ENCODE data around the gene PDE1A. TPM values are rescaled to one million over a fixed set of nuclear protein-coding genes. Genes with fewer than 3 reads are reported as not detected.

The PDE1A gene
- total and polyA plus RNA-seq, 9 donors = 7.3 to 13.8 (median 10.7) TPM

DNA sequence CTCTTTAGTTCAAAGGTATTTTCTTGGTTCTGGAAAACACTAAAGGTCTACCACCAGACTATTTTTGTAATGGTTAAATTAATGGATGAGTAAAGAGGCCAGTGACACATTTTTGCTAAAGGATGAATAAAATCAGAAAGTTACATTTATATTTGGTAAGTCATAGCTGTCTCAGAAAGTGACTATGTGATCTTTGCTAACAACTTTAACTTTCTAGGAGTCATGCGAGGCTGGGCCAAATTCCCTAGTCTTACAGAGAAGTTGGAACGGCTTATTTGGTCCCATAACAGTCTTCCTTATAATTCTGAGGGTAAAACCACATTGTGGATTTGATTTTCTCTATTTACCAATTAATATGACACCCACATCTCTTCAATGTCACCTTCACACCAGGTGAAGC, 198.1 kb downstream of the PDE1A start:
- no peak for DNase-seq
- Histone ChIP-seq H3K36me3 (ENCODE audit: control insufficient read depth, insufficient read depth, low read length) (no peaks in the 10 kb centered on the region), H3K27ac (ENCODE audit: low read length) (no peak overlapping the region), H3K9me3 (replicated peaks; ENCODE audit: control insufficient read depth, low read depth, low read length) (no peaks in the 10 kb centered on the region), H3K4me1 (ENCODE audit: control insufficient read depth, insufficient read depth, low read length) (no peaks in the 10 kb centered on the region), H3K4me3 (ENCODE audit: low read length) (no peak overlapping the region), H3K27me3 (ENCODE audit: control insufficient read depth, insufficient read depth, low read length) (no peaks in the 10 kb centered on the region)
- WGBS (ENCODE audit: insufficient coverage) = no CpG with 5 or more reads among the region's 2 CpGs

DNA sequence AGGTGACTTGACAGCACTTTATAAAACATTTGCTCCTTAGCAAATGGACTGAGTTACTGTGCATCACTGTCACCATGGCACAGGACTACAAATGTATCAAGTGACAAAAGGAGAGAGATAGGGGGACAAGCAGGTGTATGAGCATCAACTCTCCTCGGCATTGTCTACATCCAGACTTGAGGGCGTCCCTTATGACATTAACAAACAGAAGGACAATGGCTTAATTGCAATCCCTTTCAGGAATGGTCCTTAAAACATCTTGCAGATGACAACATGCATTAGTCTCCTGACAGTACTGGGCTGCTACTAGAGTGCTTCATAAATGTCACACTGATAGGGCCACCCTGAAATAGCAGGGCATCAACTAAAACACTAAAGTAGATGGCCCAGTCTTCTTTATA, 198.8 kb downstream of the PDE1A start:
- no peaks in the 10 kb centered on the region for H3K36me3 ChIP-seq (ENCODE audit: control insufficient read depth, insufficient read depth, low read length)
- no peaks in the 10 kb centered on the region for H3K27me3 ChIP-seq (ENCODE audit: control insufficient read depth, insufficient read depth, low read length)
- no peak overlapping the region for H3K27ac ChIP-seq (ENCODE audit: low read length)
- 60% methylated on average over 1 of the region's 2 CpGs for WGBS (ENCODE audit: insufficient coverage)
- no peak overlapping the region for H3K4me3 ChIP-seq (ENCODE audit: low read length)
- DNase-seq = no peak
- H3K4me1 ChIP-seq (ENCODE audit: control insufficient read depth, insufficient read depth, low read length) = no peaks in the 10 kb centered on the region
- H3K9me3 ChIP-seq (replicated peaks; ENCODE audit: control insufficient read depth, low read depth, low read length) = no peaks in the 10 kb centered on the region

DNA sequence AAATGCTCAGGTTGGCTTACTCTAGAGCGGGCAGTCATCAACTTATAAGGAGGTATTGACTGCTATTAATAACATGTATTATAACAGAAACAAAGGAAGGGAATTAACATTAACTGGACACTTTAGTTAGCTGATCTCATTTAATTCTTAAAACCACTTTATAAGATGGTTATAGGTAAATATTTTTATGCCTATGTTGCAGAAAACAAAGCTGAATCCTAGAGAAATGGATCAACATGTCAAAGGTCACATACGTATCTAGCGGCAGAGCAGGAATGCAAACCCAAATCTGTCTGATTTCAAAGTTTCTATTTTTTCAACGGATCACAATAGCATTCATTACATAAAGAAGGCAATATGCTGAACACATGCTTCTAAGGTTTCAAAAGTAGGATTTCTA, 200.0 kb downstream of the PDE1A start:
- no peak for DNase-seq
- Histone ChIP-seq H3K9me3 (replicated peaks; ENCODE audit: control insufficient read depth, low read depth, low read length) (no peaks in the 10 kb centered on the region), H3K27ac (ENCODE audit: low read length) (no peak overlapping the region), H3K4me3 (ENCODE audit: low read length) (no peak overlapping the region), H3K27me3 (ENCODE audit: control insufficient read depth, insufficient read depth, low read length) (no peaks in the 10 kb centered on the region), H3K36me3 (ENCODE audit: control insufficient read depth, insufficient read depth, low read length) (no peaks in the 10 kb centered on the region), H3K4me1 (ENCODE audit: control insufficient read depth, insufficient read depth, low read length) (no peaks in the 10 kb centered on the region)
- WGBS (ENCODE audit: insufficient coverage) = no CpG with 5 or more reads among the region's 4 CpGs

DNA sequence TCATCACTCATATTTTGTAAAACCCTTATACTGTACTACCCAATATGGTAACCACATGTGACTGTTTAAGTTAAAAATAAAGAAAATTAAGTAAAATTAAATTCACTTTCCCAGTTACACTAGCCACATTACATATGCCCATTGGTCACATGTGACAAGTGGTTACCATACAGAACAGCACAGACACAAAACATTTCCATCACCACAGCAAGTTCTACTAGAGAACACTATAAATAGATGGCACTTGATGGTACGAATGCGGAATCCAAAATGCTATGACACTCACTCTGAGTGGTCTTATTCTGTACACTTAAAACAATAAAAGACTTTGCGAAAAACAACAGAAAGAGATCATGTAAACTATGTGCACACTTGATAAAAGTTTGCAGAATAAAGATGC, 202.2 kb downstream of the PDE1A start:
- Histone ChIP-seq H3K4me3 (ENCODE audit: low read length) (no peak overlapping the region), H3K36me3 (ENCODE audit: control insufficient read depth, insufficient read depth, low read length) (no peaks in the 10 kb centered on the region), H3K27ac (ENCODE audit: low read length) (no peak overlapping the region), H3K27me3 (ENCODE audit: control insufficient read depth, insufficient read depth, low read length) (no peaks in the 10 kb centered on the region), H3K4me1 (ENCODE audit: control insufficient read depth, insufficient read depth, low read length) (no peaks in the 10 kb centered on the region), H3K9me3 (replicated peaks; ENCODE audit: control insufficient read depth, low read depth, low read length) (no peaks in the 10 kb centered on the region)
- DNase-seq = no peak
- no CpG with 5 or more reads among the region's 3 CpGs for WGBS (ENCODE audit: insufficient coverage)

DNA sequence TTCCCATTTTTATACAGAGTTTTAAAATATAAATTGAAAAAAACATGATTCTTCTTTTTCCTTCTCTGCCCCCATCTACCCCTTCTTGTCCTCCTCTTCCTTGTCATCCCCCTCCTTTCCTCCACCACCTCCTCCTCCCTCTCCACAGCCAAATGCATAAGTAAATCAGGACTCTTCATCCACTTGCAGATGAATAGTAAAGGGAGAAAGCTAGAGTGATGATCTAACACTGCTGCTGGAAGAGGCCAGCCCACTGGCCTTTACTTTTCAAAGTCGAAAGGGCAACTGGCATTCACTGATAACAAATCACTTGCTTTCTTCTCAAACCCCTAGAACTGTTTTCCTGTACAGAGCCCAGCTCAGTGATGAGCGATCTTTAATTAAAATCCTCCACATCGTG, 205.8 kb downstream of the PDE1A start:
- H3K9me3 ChIP-seq (replicated peaks; ENCODE audit: control insufficient read depth, low read depth, low read length) = no peaks in the 10 kb centered on the region
- no peak overlapping the region for H3K27ac ChIP-seq (ENCODE audit: low read length)
- H3K4me3 ChIP-seq (ENCODE audit: low read length) = no peak overlapping the region
- no peak for DNase-seq
- H3K4me1 ChIP-seq (ENCODE audit: control insufficient read depth, insufficient read depth, low read length) = no peaks in the 10 kb centered on the region
- 38% methylated on average over 1 of the region's 3 CpGs for whole genome bisulfite sequencing (ENCODE audit: insufficient coverage)
- no peaks in the 10 kb centered on the region for H3K27me3 ChIP-seq (ENCODE audit: control insufficient read depth, insufficient read depth, low read length)
- H3K36me3 ChIP-seq (ENCODE audit: control insufficient read depth, insufficient read depth, low read length) = no peaks in the 10 kb centered on the region

DNA sequence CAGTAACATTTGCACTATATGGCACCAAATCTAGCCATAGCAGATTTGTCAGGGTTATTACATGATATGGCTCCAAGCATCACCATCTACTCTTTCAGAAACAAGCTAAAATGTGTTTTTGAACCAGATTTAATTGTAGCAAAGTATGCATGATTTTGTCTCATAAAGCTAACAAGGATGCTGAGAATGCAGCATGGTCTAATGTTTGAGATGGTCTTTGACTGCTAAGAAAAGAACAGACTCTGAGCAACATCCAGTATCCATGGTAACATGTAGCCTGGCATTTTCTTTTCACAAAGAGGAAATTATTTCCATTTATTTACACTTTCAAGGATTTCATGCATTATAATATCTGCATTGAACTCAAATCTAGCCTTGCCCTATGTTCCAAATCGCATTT, 206.5 kb downstream of the PDE1A start:
- Histone ChIP-seq H3K27me3 (ENCODE audit: control insufficient read depth, insufficient read depth, low read length) (no peaks in the 10 kb centered on the region), H3K9me3 (replicated peaks; ENCODE audit: control insufficient read depth, low read depth, low read length) (no peaks in the 10 kb centered on the region), H3K4me1 (ENCODE audit: control insufficient read depth, insufficient read depth, low read length) (no peaks in the 10 kb centered on the region), H3K36me3 (ENCODE audit: control insufficient read depth, insufficient read depth, low read length) (no peaks in the 10 kb centered on the region), H3K4me3 (ENCODE audit: low read length) (no peak overlapping the region), H3K27ac (ENCODE audit: low read length) (no peak overlapping the region)
- no CpG with 5 or more reads among the region's 1 CpG for WGBS (ENCODE audit: insufficient coverage)
- peak; percentile 11 for DNase-seq

DNA sequence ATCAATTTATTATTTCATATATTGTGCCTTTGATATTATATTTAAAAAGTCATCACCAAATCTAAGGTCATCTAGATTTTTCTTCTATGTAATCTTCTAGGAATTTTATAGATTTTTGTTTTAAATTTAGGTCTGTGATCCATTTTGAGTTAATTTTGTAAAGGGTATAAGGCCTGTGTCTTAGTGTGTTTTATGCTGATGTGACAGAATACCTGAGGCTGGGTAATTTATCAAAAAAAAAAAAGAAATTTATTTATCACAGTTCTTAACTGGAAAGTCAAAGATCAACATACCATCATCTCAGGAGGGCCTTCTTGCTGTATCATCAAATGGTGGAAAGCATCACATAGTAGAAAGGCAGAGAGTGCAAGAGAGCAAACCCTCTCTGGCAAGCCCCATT, 216.2 kb downstream of the PDE1A start:
- no peak for DNase-seq
- Histone ChIP-seq H3K4me3 (ENCODE audit: low read length) (no peak overlapping the region), H3K9me3 (replicated peaks; ENCODE audit: control insufficient read depth, low read depth, low read length) (no peaks in the 10 kb centered on the region), H3K27me3 (ENCODE audit: control insufficient read depth, insufficient read depth, low read length) (no peaks in the 10 kb centered on the region), H3K36me3 (ENCODE audit: control insufficient read depth, insufficient read depth, low read length) (no peaks in the 10 kb centered on the region), H3K27ac (ENCODE audit: low read length) (no peak overlapping the region), H3K4me1 (ENCODE audit: control insufficient read depth, insufficient read depth, low read length) (no peaks in the 10 kb centered on the region)

DNA sequence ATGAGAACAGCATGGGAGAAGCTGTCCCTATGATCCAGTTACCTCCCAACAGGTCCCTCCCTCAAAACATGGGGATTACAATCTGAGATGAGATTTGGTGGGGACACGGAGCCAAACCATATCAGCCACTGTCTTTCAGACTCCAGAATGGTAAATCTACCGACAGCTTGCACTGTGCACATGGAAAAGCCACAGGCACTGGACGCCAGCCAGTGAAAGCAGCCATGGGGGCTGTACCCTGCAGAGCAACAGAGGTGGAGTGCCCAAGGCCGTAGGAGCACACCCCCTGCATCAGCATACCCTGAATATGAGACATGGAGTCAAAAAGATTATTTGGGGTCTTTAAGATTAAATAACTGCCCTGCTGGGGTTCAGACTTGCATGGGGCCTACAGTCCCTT, 218.4 kb downstream of the PDE1A start:
- DNase-seq = no peak
- H3K27me3 ChIP-seq (ENCODE audit: control insufficient read depth, insufficient read depth, low read length) = no peaks in the 10 kb centered on the region
- no peaks in the 10 kb centered on the region for H3K9me3 ChIP-seq (replicated peaks; ENCODE audit: control insufficient read depth, low read depth, low read length)
- H3K27ac ChIP-seq (ENCODE audit: low read length) = no peak overlapping the region
- no peaks in the 10 kb centered on the region for H3K36me3 ChIP-seq (ENCODE audit: control insufficient read depth, insufficient read depth, low read length)
- H3K4me1 ChIP-seq (ENCODE audit: control insufficient read depth, insufficient read depth, low read length) = no peaks in the 10 kb centered on the region
- no peak overlapping the region for H3K4me3 ChIP-seq (ENCODE audit: low read length)
- WGBS (ENCODE audit: insufficient coverage) = 93% methylated on average over 3 of the region's 4 CpGs

DNA sequence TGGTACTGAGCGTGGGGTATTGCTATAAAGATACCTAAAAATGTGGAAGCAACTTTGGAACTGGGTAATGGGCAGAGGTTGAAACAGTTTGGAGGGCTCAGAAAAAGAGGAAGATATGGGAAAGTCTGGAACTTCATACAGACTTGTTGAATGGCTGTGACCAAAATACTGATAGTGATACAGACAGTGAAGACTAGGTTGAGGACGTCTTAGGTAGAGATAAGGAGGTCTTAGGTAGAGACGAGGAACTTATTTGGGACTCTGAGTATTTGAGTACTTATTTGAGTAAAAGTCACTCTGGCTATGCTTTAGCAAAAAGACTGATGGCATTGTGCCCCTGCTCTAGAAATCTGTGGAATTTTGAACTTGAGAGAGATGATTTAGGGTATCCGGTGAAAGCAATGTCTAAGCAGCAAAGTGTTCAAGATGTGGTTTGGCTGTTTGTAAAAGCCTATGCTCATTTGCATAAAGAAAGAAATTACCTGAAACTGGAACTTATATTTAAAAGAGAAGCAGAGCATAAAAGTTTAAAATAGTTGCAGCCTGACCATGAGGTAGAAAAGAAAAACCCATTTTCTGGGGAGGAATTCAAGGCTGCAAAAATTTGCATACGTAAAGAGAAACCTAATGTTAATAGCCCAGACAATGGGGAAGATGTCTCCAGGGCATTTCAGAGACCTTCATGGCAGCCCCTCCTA, 219.6 kb downstream of the PDE1A start:
- H3K4me1 ChIP-seq (ENCODE audit: control insufficient read depth, insufficient read depth, low read length) = no peaks in the 10 kb centered on the region
- no peak for DNase-seq
- no peak overlapping the region for H3K4me3 ChIP-seq (ENCODE audit: low read length)
- H3K36me3 ChIP-seq (ENCODE audit: control insufficient read depth, insufficient read depth, low read length) = no peaks in the 10 kb centered on the region
- WGBS (ENCODE audit: insufficient coverage) = 90% methylated on average over 5 of the region's 5 CpGs
- H3K9me3 ChIP-seq (replicated peaks; ENCODE audit: control insufficient read depth, low read depth, low read length) = no peaks in the 10 kb centered on the region
- H3K27me3 ChIP-seq (ENCODE audit: control insufficient read depth, insufficient read depth, low read length) = no peaks in the 10 kb centered on the region
- no peak overlapping the region for H3K27ac ChIP-seq (ENCODE audit: low read length)

DNA sequence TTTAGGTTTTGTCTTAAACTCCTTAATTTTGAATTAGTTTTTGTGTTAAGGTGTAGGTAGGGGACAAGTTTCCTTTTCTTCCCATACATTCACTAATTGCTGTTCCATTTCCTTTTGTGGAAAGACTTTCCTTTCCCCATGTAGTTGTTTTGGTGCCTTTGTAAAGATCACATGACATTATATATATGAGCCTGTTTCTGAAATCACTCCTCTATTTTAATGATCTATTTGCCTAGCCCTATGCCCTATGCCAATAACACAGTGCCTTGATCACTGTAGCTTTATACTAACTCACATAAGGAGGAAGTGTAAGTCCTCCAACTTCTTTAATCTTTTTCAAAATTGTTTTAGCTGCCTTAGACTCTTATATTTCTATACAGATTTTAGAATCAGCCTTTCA, 229.3 kb downstream of the PDE1A start:
- Histone ChIP-seq H3K27ac (ENCODE audit: low read length) (no peak overlapping the region), H3K36me3 (ENCODE audit: control insufficient read depth, insufficient read depth, low read length) (no peaks in the 10 kb centered on the region), H3K9me3 (replicated peaks; ENCODE audit: control insufficient read depth, low read depth, low read length) (no peaks in the 10 kb centered on the region), H3K27me3 (ENCODE audit: control insufficient read depth, insufficient read depth, low read length) (no peaks in the 10 kb centered on the region), H3K4me1 (ENCODE audit: control insufficient read depth, insufficient read depth, low read length) (no peaks in the 10 kb centered on the region), H3K4me3 (ENCODE audit: low read length) (no peak overlapping the region)
- no peak for DNase-seq

DNA sequence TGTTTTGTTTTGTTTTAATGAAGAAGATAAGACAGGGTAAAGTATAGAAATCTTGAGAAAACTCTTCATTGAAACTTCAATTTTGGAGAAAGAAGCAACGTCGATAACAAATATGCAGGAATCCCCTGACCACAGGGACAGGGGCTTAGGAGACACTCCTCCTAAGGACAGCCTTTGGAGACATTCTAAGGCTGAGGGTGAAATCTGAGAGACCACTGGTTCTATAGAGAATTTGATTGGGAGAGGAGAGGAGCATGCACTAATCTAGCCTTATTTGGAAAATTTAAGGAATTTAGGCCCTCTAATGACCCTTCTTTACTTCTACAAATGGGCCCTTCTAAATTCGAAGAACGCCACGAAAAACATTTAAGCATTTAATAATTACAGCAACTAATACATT, 233.5 kb downstream of the PDE1A start:
- WGBS (ENCODE audit: insufficient coverage) = 50% methylated on average over 2 of the region's 5 CpGs
- H3K27me3 ChIP-seq (ENCODE audit: control insufficient read depth, insufficient read depth, low read length) = no peaks in the 10 kb centered on the region
- no peaks in the 10 kb centered on the region for H3K4me1 ChIP-seq (ENCODE audit: control insufficient read depth, insufficient read depth, low read length)
- H3K9me3 ChIP-seq (replicated peaks; ENCODE audit: control insufficient read depth, low read depth, low read length) = no peaks in the 10 kb centered on the region
- no peak overlapping the region for H3K27ac ChIP-seq (ENCODE audit: low read length)
- H3K36me3 ChIP-seq (ENCODE audit: control insufficient read depth, insufficient read depth, low read length) = no peaks in the 10 kb centered on the region
- no peak overlapping the region for H3K4me3 ChIP-seq (ENCODE audit: low read length)
- DNase-seq = no peak

Measured in muscle of leg (tissue), 11 donors.